T-helper 2 cell treated with Interferon-gamma antibody and Interleukin-4, amounts not matched to agents 100 ng/mL and 5 ng/mL, for 36 hours (primary cell): ENCODE results near the gene C11orf65. TPM values are rescaled to one million over a fixed set of nuclear protein-coding genes. Genes with fewer than 3 reads are reported as not detected.
"Not testable (repeated sequence)": the region's sequence is repeated elsewhere in the genome, so short reads cannot be mapped to it uniquely, and the experiment has no call there.

Experiments used
- intact Hi-C: fragments of 100-400 bp; cut with micrococcal nuclease; formaldehyde crosslinking; loops from one replicate; pipeline ENCODE4 v1.15.1; 2023
- total RNA-seq: library from RNA; stranded (reverse); gene quantifications from 2 replicates; pipeline ENCODE4 v1.2.3, GENCODE V29; 2022

Gene C11orf65
- total RNA-seq, 1 donor from 2014 or later = 0.20 TPM

- intact Hi-C loops = not testable (repeated sequence)
Measured at GRCh38 chr11:108373505-108373904, 93.8 kb downstream of the C11orf65 start.

GRCh38 chr11:108370990-108371389 lies 96.3 kb downstream of the C11orf65 start:
- intact Hi-C loops = no loop called here

GRCh38 chr11:108370315-108370714 lies 97.0 kb downstream of the C11orf65 start:
- intact Hi-C loops = no loop called here

- intact Hi-C loops = no loop called here
Measured at GRCh38 chr11:108369064-108369463, 98.3 kb downstream of the C11orf65 start.

GRCh38 chr11:108368134-108368533 lies 99.2 kb downstream of the C11orf65 start:
- intact Hi-C loops = no loop called here

- intact Hi-C loops = no loop called here
Measured at GRCh38 chr11:108364159-108364558, 103.2 kb downstream of the C11orf65 start.

GRCh38 chr11:108351468-108351867 lies 115.9 kb downstream of the C11orf65 start:
- intact Hi-C loops = no loop called here

GRCh38 chr11:108346451-108346850 lies 120.9 kb downstream of the C11orf65 start:
- intact Hi-C loops = no loop called here

- intact Hi-C loops = no loop called here
Measured at GRCh38 chr11:108345767-108346166, 121.6 kb downstream of the C11orf65 start.

- intact Hi-C loops = no loop called here
Measured at GRCh38 chr11:108343714-108344113, 123.6 kb downstream of the C11orf65 start.

- intact Hi-C loops = no loop called here
Measured at GRCh38 chr11:108341654-108342053, 125.7 kb downstream of the C11orf65 start.

GRCh38 chr11:108340973-108341372 lies 126.4 kb downstream of the C11orf65 start:
- intact Hi-C loops = no loop called here

- intact Hi-C loops = loop anchor here (10.0 kb wide), 1 partner anchor 306 kb away; no protein-coding TSS in a partner anchor
Measured at GRCh38 chr11:108338750-108339149, 128.6 kb downstream of the C11orf65 start.

- intact Hi-C loops = loop anchor here (10.0 kb wide), 1 partner anchor 311 kb away; no protein-coding TSS in a partner anchor
Measured at GRCh38 chr11:108333403-108333899, 133.9 kb downstream of the C11orf65 start.

Other genes starting within 250 kb of the C11orf65 start
- gene NPAT, start 244.9 kb downstream of the C11orf65 start, total RNA-seq = 34.0 and 39.6 TPM in 2 replicates
- gene ATM, start 244.5 kb downstream of the C11orf65 start, total RNA-seq = 111 and 116 TPM in 2 replicates
- gene POGLUT3, start 30.9 kb upstream of the C11orf65 start, total RNA-seq = 15.5 and 16.4 TPM in 2 replicates
- gene EXPH5, start 126.2 kb upstream of the C11orf65 start, total RNA-seq = 0.84 and 0.89 TPM in 2 replicates
- 32.0 and 35.4 TPM in 2 replicates for gene DDX10, start 197.5 kb upstream of the C11orf65 start, total RNA-seq